ENCODE results near the gene CCNB2. TPM values are rescaled to one million over a fixed set of nuclear protein-coding genes. Genes with fewer than 3 reads are reported as not detected.

The CCNB2 gene
- total and polyA plus RNA-seq, 9 of the 15 experiments (the other 6 are each of a cell fraction or from before 2014, with no cell fraction given): 84.8 to 266 (median 124) TPM

GRCh38 chr15:59104912-59105732 lies at the start of gene CCNB2 (continued):
- TF ChIP-seq BDP1 (IDR thresholded peaks at IDR 0.05; ENCODE audit: insufficient read depth, insufficient read length): no peak
- TF ChIP-seq MBD1 (CRISPR knock-in tag; IDR thresholded peaks at IDR 0.05): no peak
- no peak; the same call in 1 of the 2 replicates for TF ChIP-seq EP300 (IDR thresholded peaks at IDR 0.05; ENCODE audit: low read length)
- TF ChIP-seq ARID3A (IDR thresholded peaks at IDR 0.05; ENCODE audit: borderline replicate concordance, low read depth, low read length): no peak
- TF ChIP-seq BCL6 (CRISPR knock-in tag; IDR thresholded peaks at IDR 0.05): no peak
- no peak for TF ChIP-seq GATA2 (CRISPR knock-in tag; IDR thresholded peaks at IDR 0.05)
- TF ChIP-seq ZNF518B (CRISPR knock-in tag; IDR thresholded peaks at IDR 0.05): no peak
- TF ChIP-seq E4F1 (CRISPR knock-in tag; IDR thresholded peaks at IDR 0.05; ENCODE audit: borderline replicate concordance): no peak
- TF ChIP-seq ZNF133 (CRISPR knock-in tag; IDR thresholded peaks at IDR 0.05): no peak
- TF ChIP-seq SNAPC5 (CRISPR knock-in tag; IDR thresholded peaks at IDR 0.05): no peak
- TF ChIP-seq ZNF395 (CRISPR knock-in tag; IDR thresholded peaks at IDR 0.05): no peak
- TF ChIP-seq TRIM28 (IDR thresholded peaks at IDR 0.05): 0 out of 2 replicates have a peak, but pooled peaks have one; percentile 24
- TF ChIP-seq SIN3B (IDR thresholded peaks at IDR 0.05; ENCODE audit: low read depth): peak; percentile 58; the same call in 1 of the 2 replicates
- no peak for TF ChIP-seq ZNF717 (CRISPR knock-in tag; IDR thresholded peaks at IDR 0.05)
- TF ChIP-seq NCOA2 (IDR thresholded peaks at IDR 0.05; ENCODE audit: partially characterized antibody in 2 of 2): no peak
